GM13977 (cell line): Measurements from ENCODE around the gene VLDLR.

Experiments
- DNase-seq: peaks from one replicate; pipeline ENCODE4 v3.0.0; 2012; ENCODE audit warnings: low spot score
- in situ Hi-C: fragments of 300-500 bp; cut with MboI; formaldehyde crosslinking; loops from one replicate; pipeline ENCODE4 v1.12.0; 2022; ENCODE audit warnings: low sequenced_read_pairs, low pct_unique_long_range_greater_than_20kb, mixed read lengths, inconsistent platforms; ENCODE audit not compliant: unreplicated experiment
- TF ChIP-seq, protein P1 (sequence below): IDR thresholded peaks from 2 replicates; pipeline ENCODE4 v1.5.1; 2012; ENCODE audit warnings: mild to moderate bottlenecking, control low read depth; ENCODE audit not compliant: insufficient read depth; ENCODE audit errors: extremely low read depth, missing control alignments

Gene VLDLR

DNA sequence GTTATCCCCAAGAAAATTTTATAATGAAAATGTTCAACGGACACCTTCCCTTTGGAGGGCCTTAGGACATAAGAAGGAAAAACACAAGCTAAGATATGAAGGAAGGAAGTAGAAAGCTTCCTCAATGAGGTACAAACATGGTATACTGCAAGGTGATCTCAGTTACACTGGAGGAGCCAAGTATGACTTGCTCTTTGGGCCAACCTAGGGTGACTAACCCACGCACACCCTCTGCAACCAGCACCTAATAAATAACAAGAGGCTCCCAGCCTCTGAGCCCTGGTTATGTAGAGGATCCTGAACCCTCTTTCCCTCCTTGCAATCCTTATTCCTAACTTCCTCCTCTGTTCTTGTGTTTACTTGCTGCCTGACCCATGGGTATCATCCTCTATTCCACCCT, 57.4 kb downstream of the VLDLR start:
- in situ Hi-C loops, result no loop called here
- TF ChIP-seq, protein P1, sequence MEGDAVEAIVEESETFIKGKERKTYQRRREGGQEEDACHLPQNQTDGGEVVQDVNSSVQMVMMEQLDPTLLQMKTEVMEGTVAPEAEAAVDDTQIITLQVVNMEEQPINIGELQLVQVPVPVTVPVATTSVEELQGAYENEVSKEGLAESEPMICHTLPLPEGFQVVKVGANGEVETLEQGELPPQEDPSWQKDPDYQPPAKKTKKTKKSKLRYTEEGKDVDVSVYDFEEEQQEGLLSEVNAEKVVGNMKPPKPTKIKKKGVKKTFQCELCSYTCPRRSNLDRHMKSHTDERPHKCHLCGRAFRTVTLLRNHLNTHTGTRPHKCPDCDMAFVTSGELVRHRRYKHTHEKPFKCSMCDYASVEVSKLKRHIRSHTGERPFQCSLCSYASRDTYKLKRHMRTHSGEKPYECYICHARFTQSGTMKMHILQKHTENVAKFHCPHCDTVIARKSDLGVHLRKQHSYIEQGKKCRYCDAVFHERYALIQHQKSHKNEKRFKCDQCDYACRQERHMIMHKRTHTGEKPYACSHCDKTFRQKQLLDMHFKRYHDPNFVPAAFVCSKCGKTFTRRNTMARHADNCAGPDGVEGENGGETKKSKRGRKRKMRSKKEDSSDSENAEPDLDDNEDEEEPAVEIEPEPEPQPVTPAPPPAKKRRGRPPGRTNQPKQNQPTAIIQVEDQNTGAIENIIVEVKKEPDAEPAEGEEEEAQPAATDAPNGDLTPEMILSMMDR, result no peak
- no peak for DNase-seq

DNA sequence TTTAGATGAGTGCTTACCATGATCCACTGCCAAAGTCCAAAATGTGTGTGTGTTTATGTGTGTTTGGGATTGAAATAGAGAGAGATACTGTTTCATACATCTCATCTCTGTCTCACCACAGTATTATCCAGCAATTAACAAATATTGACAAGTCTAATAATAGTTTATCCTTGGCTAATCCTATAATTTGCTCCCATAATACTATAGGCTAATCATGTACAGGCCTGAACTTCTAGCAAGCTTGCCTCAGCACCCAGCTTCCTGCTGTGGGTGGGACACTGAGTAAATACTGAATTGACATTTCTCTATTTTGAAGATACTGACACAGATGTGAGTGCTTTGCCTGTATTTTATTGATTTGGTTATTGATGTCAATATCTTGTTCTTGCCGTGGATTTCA, 60.4 kb downstream of the VLDLR start:
- DNase-seq, result no peak
- TF ChIP-seq, protein P1, result no peak
- in situ Hi-C loops, result no loop called here

DNA sequence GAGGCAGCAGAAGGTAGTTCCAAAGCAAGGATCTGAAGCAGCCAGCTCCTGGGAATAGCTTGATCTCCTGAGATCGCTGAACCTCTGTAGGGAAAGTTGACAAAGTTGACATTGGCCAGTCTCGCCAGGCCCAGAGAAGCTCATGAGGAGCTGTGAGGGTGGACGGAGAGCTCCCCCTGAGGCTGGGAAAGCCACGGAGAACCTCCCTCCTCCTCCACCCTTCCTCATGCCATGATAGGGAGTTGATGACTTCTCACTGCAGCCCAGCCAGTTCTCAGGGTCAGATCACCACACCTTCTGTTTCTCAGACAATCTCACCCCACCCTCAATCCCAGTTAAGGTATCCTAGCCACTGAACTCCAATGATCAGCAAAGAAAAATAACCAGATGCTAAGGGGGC, 65.3 kb downstream of the VLDLR start:
- TF ChIP-seq, protein P1, result no peak
- DNase-seq, result no peak
- in situ Hi-C loops, result no loop called here

DNA sequence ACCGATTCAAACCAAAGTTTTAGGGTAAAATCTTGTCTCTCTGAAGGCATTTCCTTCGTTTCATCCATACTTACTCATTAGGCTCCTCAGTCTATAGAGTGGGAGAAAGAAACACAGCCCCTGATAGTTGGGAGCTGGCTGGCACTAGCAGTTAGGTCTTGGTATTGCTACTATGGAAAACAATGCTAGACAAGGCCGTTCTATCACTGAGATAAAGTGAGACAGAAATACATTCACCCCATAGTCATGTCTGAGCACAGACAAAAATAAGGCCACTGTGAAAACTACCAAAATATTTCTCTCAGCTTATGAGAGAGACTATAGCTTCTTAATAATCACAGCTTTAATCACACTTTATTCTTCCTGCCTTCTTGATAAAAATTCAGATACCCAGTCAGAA, 67.0 kb downstream of the VLDLR start:
- in situ Hi-C loops, result no loop called here
- TF ChIP-seq, protein P1, result no peak
- DNase-seq, result no peak

DNA sequence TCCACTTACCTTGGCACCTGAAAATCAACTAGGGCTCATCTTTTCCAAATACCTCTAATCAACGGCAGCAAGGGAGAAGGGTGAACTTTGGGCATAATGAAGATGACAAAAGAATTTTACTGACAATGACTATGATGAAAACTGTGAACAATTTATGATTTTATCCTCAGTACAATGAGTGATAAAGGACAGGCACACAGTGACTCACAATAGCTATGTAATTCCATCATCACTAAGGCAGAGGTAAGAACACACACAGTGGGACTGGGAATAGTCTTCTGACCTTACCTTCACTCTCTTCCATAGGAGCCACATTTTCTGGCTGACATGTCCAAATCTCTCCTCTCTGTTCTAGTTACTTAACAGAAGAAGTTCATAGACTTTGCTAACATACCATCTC, 69.6 kb downstream of the VLDLR start:
- no peak for DNase-seq
- TF ChIP-seq, protein P1, result no peak
- in situ Hi-C loops, result no loop called here

DNA sequence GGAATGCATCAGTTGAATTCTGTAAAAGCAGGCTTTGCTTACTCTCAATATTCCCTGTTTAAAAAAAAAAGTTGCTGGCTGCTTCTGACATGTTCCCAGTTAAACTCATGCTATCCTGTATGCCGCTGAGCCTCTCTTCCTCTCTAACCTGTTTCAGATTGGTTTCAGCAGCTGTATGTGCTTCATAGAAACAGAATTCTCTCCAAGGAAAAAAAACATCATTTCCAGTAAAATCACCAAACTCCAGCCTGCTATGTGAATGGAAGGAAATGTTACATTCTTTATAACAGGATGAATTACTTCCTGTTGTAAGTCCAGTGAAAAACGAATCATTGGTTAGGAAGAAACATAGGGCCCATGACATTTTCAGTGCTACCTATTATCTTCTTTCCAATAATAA, 70.0 kb downstream of the VLDLR start:
- TF ChIP-seq, protein P1, result no peak
- in situ Hi-C loops, result no loop called here
- no peak for DNase-seq

DNA sequence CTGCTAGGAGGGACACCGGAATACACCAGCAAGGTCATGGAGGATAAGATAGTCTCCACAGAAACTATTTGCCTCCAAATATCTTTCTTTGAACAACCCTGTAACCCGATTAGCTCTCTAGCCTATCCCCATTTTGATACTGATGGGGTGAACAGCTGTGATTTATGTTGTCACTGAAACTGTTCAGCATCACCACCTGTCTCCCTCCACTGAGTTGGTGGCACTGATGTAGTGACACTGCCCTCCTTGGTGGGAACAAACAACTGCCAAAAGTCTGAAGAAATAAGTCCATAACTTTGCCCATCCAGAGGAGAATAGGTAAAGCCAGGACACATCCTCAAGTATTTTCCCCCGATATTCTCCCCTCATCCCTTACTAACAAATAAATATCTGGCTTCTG, 71.5 kb downstream of the VLDLR start:
- no peak for DNase-seq
- in situ Hi-C loops, result no loop called here
- TF ChIP-seq, protein P1, result no peak
